HG03097 (cell line): ENCODE results near the gene MGST1.
"Not testable (repeated sequence)": the region's sequence is repeated elsewhere in the genome, so short reads cannot be mapped to it uniquely, and the experiment has no call there.

Source experiments
- ATAC-seq: cut with Tn5 transposase; IDR thresholded peaks from one replicate; pipeline ENCODE4 v1.9.1; 2021; ENCODE audit not compliant: unreplicated experiment, low FRiP score

The MGST1 gene

DNA sequence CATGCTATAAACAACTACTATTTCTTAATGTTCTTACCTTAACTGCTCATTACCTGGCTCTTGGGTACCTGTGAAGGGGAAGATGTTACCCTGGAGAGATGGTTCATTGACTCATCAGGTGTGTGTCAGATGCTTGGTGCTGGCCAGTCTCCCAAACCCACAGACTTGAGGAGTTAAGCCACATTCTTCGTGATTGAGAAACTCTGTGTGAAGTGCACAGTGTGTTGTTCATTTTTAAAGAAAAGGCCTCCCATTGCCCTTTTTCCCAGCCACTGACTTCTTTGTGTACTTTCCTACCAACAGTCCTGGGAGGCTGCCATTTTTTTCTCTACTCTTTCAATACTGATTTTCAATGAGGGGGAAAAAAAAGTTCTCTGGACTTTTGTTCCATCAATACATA, 3.2 kb downstream of the MGST1 start:
- no peak for ATAC-seq

DNA sequence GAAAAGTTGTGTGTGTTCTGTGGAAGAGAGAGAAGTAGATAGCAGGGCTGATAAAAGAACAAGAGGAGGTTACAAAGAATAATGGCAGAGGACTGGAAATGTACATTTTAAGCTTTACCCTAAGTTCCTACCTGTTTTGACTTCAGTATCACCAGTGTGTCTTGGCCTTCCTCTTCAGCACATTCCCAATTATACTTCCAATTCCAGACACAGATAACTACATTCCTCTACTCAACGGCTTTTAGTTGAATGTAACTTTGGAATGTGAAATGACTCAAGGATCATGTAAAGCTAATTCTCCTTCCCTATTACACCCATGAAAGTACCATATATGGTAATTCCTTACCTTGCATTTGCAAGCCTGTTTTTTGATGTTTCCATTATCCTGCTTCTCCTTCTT, 5.0 kb downstream of the MGST1 start:
- ATAC-seq, result no peak

DNA sequence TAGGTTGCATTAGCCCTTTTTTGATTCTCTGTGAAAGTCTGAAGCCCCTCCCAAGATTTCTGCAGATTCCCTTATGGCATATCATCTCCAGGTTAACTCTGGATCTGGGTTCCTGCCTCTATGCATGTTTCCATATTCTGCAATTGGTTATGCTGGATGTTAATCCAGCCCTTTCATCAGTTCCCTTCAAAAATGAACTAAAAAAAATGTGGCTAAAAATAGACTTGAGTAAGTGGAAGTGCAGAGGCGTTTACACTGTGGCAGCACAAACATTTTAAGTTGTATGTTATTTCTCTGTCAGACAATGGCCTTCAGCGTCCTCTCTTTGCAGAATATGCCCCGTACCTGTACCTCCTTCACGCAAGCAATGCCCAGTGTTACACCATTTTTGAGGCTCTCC, 11.4 kb downstream of the MGST1 start:
- no peak for ATAC-seq

DNA sequence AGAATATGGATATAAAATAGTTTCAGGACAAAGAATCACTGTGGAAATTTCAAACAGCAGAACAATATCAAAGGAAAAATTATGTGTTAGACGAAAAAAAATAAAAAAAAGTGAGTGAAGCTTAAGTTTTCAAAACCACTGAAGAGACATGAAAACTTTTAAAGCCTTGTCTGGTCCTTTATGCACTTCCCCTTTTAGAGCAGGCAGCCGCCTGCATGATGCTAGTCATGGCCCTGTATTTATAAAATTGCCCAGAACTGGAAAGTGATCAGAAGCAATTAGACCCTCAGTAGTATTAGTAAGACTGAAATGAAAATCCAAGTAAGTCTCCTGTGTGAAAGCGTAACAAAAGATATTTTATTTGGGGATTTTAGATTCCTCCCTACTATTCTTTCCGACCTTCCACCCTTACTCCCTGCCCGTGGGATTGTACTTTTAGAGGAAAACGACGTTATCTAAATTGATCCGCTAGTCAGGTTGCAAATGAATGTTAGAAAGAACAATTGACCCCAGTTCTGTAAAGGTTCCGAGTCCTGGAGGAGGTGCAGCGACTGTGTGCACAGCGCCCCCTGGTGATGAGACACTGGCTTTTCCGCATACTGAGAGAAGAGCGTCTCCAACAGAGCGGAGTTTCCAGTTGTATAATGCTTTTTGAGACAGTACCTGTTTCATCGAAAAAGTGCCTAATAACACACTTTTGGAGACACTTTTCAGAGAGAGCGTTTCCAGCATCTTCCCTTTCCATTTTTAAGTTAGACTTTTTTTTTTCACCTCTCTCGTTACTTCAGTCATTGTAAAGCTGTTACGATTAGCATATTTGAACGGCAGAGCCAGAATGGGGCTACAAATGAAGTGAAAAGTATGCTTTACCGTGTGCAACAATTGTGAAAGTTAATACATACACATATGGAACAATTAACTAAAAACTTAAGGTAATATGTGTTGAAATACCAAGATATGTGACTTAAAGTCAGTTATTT, 12.4 kb downstream of the MGST1 start:
- ATAC-seq, result no peak

DNA sequence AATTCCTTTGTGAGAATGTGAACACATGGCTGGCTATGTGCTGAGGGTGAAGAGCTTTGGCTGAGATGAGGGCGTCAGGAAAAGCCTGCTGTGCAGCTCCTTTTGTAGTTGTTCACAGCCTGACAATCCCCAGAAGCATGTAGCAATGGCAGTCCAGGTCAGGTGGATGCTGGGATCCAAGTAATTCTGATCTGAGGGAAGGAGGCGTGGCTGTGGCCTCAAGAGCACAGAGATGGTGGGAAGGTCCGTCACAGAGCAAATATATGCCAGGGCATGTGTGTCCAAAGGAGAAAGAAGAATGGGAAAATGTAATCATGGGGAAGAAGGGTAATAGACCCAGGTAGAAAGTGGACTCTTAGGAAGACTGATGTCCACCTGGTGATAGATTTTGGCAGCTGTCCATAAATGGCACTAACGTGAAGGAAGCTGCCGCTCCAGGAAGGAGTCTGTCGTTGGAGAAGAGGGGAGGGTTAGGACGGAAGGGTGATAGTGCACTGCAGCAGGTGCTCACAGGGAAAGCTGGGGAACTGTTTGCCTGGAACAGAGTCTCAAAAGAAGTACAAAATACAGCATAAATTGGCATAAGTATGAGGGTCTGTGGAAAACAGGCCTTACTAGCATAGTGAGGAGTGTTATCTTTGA, 13.8 kb downstream of the MGST1 start:
- ATAC-seq, result no peak

DNA sequence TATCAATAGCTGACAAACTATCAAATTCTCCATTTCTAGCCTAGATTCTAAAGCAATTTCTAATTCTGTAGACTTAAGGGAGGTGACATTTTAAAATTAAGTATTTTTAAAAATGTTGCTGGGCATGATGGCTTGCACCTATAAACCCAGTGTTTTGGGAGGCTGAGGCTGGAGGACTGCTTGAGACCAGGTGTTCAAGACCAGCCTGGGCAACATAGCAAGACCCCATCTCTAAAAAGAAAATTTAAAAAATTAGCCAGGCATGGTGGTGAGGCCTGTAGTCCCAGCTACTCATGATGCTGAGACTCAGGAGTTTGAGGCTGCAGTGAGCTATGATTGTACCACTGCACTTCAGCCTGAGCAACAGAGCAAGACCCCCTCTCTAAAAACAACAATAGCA, 15.1 kb downstream of the MGST1 start:
- no peak for ATAC-seq

DNA sequence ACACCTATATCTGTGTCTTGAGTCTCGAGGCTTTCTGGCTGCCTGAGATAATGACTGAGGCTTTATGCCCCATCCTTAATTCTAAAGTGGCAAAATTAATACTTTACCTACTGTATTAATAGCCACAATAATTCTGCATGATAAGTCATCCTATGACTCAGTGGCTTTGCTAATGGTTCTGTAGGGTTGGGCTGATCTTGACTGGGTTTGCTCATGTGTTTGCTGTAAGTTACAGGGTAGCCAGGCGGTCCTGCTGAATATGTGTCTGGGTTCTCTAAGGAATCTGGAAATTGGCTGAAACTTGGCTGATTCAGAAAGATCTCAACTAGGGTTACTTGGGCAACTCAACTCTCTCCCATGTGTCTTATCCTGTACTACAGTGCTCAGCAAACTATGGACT, 21.7 kb downstream of the MGST1 start:
- no peak for ATAC-seq

DNA sequence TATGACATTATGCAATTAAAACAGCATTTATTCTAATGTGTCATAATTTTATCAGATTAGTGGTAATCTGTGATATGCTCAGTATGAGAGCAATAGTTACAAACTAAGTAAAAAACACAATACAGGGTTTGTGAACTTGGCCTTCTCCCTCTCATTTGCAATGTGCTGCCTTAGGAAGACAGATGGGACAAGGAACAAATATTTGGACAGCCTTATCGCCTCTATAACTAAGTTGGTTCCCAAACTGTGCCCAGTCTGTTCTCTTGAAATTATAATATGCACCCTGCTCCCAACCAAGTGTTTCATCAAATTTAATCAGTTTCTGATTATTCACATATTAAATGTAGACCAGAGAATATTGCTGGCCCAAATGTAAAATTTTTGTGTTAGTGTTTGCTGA, 22.7 kb downstream of the MGST1 start:
- no peak for ATAC-seq

DNA sequence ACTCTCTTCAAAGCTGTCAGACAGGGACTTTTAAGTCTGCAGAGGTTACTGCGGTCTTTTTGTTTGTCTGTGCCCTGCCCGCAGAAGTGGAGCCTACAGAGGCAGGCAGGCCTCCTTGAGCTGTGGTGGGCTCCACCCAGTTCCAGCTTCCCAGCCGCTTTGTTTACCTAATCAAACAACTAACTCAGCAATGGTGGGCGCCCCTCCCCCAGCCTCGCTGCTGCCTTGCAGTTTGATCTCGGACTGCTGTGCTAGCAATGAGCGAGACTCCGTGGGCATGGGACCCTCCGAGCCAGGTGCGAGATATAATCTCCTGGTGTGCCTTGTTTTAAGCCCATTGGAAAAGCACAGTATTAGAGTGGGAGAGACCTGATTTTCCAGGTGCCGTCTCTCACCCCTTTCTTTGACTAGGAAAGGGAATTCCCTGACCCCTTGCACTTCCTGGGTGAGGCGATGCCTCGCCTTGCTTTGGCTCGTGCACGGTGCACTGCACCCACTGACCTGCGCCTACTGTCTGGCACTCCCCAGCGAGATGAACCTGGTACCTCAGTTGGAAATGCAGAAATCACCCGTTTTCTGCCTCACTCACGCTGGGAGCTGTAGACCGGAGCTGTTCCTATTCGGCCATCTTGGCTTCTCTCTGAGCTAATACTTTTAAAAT, 35.3 kb downstream of the MGST1 start:
- not testable (repeated sequence) for ATAC-seq

DNA sequence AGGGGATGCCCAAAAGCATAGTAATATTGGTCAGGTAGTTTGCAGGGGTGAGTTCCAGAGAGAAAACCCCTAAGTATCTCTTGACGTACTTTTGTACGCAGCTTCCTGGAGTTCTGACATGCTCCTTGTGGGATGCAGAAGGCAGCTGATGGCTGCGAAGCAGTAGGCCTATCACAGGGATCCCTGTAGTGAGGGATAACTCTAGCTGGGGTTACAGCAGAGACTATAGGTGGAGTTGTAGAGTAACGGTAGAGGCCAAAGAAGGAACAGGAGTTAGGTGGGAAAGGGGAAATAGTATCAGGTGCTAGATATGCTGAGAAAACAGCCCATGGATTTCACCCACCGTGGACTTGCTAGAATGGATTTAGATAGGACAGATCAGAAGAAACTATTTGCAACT, 37.3 kb downstream of the MGST1 start:
- no peak for ATAC-seq

DNA sequence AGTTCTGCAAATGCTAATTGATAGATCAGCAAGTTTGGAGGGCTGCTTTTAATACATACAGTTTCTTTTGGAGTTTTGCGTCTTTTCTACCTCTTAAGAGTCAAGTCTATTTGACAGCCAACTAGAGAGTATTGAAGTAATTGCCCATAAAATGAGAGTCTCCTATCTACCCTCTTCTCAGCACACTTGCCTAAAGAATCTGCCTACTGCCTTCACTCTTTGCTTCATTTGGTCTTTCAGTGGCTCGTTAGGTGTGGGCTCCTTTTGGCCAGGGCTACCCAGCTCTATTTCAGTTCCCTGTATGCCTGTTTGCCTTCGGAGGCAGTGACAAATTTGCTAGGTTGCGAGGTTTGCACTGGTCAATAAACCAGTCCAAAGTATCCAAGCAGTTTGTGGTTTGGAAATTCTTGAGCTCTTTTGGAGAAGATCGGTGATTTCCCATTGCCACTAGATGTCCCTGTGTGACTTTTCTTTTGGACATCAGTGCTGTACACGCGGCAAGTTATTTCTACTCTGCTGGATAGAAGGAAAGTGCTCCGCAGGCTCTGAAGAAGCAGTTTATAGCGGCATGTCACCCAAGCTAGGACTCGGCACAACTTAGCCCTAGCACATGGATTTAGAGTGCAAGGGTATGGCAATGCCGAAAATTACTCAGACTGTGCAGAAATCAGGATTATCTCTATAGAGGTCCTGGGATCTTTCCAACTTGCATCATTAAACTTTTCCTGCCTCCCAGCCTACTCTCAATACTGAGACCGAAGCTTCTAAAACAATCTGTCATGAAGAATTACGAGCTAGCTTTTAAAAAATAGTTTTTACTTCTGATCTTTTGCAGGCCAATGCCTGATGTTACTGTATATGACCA, 38.6 kb downstream of the MGST1 start:
- ATAC-seq, result no peak

DNA sequence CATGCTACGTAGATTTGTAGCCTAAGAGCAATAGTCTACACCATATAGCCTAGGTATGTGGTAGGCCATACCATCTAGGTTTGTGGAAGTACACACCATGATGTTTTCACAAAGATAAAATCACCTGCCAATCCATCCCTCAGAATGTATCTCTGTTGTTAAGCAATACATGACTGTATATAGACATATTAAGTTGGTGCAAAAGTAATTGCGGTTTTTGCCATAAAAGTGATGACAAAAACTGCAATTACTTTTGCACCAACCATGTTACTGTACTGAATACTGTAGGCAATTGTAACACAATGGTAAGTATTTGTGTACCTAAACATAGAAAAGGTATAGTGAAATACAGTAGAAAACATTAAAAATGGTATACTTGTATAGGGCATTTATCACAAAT, 40.5 kb downstream of the MGST1 start:
- no peak for ATAC-seq

DNA sequence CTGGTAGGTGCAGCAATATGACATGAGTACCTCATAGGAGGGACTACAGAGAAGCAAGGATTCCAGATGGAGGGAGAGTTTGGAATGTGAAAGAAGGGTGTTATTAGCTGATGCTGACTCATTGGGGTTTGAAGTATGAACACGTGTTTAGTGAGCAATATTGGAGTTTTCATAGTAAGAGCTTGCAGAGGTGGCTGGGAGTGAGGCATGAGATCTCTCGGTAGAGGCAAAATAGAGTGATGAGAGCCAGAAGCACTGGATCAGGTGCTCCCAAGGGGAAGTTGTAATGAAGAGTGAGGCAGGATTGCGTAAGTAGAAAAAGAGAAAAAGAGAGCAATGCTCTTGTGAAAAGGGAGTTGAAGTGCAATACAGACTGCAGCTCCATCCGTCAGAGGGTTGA, 42.1 kb downstream of the MGST1 start:
- ATAC-seq, result no peak

DNA sequence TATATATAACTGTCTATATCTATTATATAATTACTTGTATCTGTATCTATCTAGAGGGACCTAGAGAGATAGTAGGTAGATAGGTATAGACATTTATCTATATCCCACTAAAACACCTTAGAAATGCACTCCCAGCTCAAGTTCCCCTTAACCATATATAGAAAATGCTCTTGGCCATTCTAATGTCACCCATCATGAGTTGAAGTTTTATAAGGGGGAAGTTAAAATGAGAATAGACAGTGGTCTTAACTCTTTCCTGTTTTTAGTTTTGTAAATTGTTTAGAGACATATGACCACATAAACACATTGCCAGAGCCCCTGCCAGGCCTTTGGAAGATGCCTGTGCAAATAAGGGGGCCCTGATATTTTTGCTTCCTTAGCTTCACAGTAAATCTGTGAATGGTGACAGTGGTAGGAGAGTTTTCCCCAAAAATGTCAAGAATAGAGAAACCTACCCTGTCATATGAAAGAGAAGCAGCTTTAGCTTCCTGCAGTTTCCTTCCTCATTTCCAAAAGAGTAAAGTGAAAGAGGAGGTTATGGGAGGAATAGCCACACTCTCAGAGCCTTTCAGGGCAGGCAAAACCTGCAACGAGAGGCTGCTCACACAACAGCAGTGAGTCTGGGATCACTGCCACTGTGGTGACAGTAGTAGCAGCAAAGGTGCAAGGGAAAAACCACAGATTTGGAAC, 45.5 kb downstream of the MGST1 start:
- no peak for ATAC-seq

DNA sequence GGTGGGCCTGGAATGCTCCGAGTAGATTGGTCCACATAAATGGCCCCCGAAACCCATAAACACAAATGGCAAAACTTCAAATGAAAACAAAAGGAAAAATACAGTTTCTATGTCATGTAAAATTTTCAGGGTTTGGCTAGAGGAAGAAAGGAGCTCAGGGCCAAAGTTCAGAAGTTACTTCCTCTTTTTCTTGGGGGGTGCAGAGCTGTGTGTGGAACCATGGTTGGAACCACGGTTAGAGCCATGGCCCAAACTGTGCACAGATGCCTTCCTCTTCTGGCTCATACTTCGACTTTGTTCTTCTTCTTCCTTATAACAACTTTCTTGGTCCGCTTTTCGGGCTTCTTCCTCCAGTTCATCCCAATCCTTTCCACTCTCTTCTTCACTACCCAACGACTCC, 51.7 kb downstream of the MGST1 start:
- no peak for ATAC-seq

DNA sequence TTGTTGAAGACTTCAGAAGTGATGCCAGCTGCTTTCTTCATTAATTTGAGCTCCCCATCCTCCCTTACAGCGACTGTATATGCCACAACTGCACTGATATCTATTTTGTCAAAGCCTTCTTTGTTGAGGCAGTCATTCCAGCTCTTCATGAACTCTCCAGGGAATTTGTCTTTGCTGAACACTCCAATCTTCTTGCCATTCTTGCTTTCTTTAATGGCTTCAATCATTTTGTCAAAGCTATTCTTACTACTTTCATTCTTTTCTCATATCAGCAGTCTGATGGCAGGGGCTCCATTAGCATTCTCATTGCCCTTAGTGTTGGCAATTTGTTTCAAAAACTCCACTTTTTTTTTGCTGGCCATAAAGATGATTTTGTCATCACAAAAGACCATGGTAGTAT, 54.4 kb downstream of the MGST1 start:
- not testable (repeated sequence) for ATAC-seq

DNA sequence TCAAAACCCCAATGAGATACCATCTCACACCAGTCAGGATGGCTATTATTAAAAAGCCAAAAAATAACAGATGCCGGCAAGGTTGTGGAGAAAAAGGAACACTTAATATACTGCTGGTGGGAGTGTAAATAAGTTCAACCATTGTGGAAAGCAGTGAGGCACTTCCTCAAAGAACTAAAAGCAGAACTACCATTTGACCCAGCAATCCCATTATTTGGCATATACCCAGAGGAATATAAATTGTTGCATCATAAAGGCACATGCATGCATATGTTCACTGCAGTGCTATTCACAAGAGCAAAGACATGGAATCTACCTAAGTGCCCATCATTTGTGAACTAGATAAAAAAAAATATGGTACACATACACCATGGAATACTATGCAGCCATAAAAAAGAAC, 59.9 kb downstream of the MGST1 start:
- no peak for ATAC-seq
